Stimulated activated naive CD8-positive, alpha-beta T cell treated with anti-CD3 and anti-CD28 coated beads, Interleukin-15, Interleukin-2, amounts not matched to agents 100 U/mL and 50 U/mL, for 24 hours (primary cell): ENCODE measurements around the gene APOL1.
"Not testable (repeated sequence)": the region's sequence is repeated elsewhere in the genome, so short reads cannot be mapped to it uniquely, and the experiment has no call there.

ENCODE experiments used
- ATAC-seq: fragments of 150-1000 bp; cut with Tn5 transposase; one replicate; pipeline ENCODE4 v1.10.0; 2021
- DNase-seq: peaks from one replicate; pipeline ENCODE4 v3.0.0; 2021

Gene APOL1

GRCh38 chr22:36252754-36253522, at the start of gene APOL1:
Gene APOL1 (plus strand): TSS chr22:36253133. CDS start chr22:36254956, 1,823 bp downstream.
- ATAC-seq, result peak; percentile 87
- peak; percentile 53 for DNase-seq

- ATAC-seq, DNase-seq: not testable (repeated sequence)
These were observed 49.5 kb upstream of the APOL1 start for GRCh38 chr22:36203441-36203840.

GRCh38 chr22:36204001-36204631, 48.8 kb upstream of the APOL1 start:
- ATAC-seq (no peak), DNase-seq (no peak)

GRCh38 chr22:36204632-36205015, 48.3 kb upstream of the APOL1 start:
- ATAC-seq, result no peak
- DNase-seq, result no peak

- not testable (repeated sequence) for DNase-seq, ATAC-seq
These were observed 47.4 kb upstream of the APOL1 start for GRCh38 chr22:36205573-36205972.

- DNase-seq (no peak), ATAC-seq (no peak)
These were observed 46.7 kb upstream of the APOL1 start for GRCh38 chr22:36206255-36206654.

GRCh38 chr22:36208162-36208765, 44.7 kb upstream of the APOL1 start:
- ATAC-seq (no peak), DNase-seq (no peak)

- no peak for ATAC-seq
- DNase-seq, result no peak
These were observed 44.0 kb upstream of the APOL1 start for GRCh38 chr22:36208914-36209313.

GRCh38 chr22:36209488-36209908, 43.4 kb upstream of the APOL1 start:
- not testable (repeated sequence) for DNase-seq, ATAC-seq

GRCh38 chr22:36210224-36210623, 42.7 kb upstream of the APOL1 start:
- no peak for DNase-seq
- no peak for ATAC-seq

GRCh38 chr22:36211237-36211861, 41.6 kb upstream of the APOL1 start:
- no peak for ATAC-seq

GRCh38 chr22:36212901-36213300, 40.0 kb upstream of the APOL1 start:
- ATAC-seq (no peak), DNase-seq (no peak)

More at GRCh38 chr22:36211237-36211861, 41.6 kb upstream of the APOL1 start:
- no peak for DNase-seq

- no peak for ATAC-seq
These were observed 39.3 kb upstream of the APOL1 start for GRCh38 chr22:36213586-36213985.

GRCh38 chr22:36215981-36216380, 37.0 kb upstream of the APOL1 start:
- ATAC-seq (no peak), DNase-seq (no peak)

More at GRCh38 chr22:36213586-36213985, 39.3 kb upstream of the APOL1 start:
- no peak for DNase-seq

- DNase-seq, result no peak
- ATAC-seq, result no peak
These were observed 34.2 kb upstream of the APOL1 start for GRCh38 chr22:36218648-36219193.

- ATAC-seq (no peak), DNase-seq (no peak)
These were observed 32.4 kb upstream of the APOL1 start for GRCh38 chr22:36220451-36220921.

GRCh38 chr22:36221799-36222751, 30.9 kb upstream of the APOL1 start:
- DNase-seq (peak; percentile 63), ATAC-seq (peak; percentile 59)

GRCh38 chr22:36222887-36223450, 30.0 kb upstream of the APOL1 start:
- no peak for ATAC-seq
- DNase-seq, result no peak

- no peak for ATAC-seq
- DNase-seq, result no peak
These were observed 29.4 kb upstream of the APOL1 start for GRCh38 chr22:36223504-36223903.

- ATAC-seq, result no peak
- no peak for DNase-seq
These were observed 28.7 kb upstream of the APOL1 start for GRCh38 chr22:36224245-36224644.
